Coronary artery (tissue), 2 donors: ENCODE measurements around the gene SORBS2.

Source experiments
- DNase-seq: peaks from one replicate; pipeline ENCODE4 v3.0.0-alpha.2; 2017; ENCODE audit warnings: low spot score
- H3K27ac ChIP-seq, 2 donors: fragments of 200-600 bp; sonication (generic); one replicate each; pipeline ENCODE4 v1.5.1; 2016 to 2019
- H3K4me3 ChIP-seq: fragments of 200-600 bp; sonication (generic); 2 replicates; pipeline ENCODE4 v1.5.1; 2016; ENCODE audit warnings: mild to moderate bottlenecking, moderate library complexity
- TF ChIP-seq, protein P1 (sequence below): fragments of 200-600 bp; sonication (generic); IDR thresholded peaks from one replicate; pipeline ENCODE4 v1.5.1; 2019; ENCODE audit warnings: antibody characterized with exemption

The SORBS2 gene

DNA sequence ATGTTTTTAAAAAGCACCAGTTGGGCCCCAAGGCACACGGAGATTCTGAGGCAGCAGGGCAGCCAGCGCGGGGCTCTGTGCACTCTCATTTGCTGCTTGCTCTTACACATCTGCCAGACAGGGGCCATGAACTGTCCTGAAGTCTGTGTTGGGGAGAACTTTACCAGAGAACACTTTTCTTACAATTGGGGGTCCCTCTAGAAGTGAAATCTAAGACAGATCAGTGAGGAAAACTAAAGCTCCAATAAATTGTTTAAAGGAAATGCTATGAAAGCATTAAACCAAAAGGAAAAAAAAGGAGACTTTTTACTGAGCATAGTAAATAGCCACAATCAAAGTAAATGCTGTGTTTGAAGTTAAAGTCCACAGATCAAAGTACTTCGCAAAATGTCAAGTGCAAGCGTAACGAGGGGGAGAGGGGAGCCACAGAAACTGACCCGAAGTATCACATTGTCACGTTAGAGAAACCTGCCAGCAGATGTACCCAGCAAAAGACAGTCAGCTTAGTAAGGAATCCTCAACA is 37.8 kb downstream of the SORBS2 start:
- TF ChIP-seq, protein P1, sequence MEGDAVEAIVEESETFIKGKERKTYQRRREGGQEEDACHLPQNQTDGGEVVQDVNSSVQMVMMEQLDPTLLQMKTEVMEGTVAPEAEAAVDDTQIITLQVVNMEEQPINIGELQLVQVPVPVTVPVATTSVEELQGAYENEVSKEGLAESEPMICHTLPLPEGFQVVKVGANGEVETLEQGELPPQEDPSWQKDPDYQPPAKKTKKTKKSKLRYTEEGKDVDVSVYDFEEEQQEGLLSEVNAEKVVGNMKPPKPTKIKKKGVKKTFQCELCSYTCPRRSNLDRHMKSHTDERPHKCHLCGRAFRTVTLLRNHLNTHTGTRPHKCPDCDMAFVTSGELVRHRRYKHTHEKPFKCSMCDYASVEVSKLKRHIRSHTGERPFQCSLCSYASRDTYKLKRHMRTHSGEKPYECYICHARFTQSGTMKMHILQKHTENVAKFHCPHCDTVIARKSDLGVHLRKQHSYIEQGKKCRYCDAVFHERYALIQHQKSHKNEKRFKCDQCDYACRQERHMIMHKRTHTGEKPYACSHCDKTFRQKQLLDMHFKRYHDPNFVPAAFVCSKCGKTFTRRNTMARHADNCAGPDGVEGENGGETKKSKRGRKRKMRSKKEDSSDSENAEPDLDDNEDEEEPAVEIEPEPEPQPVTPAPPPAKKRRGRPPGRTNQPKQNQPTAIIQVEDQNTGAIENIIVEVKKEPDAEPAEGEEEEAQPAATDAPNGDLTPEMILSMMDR = no peak
- no peak for DNase-seq
- peak overlapping the region; percentile 61 for H3K4me3 ChIP-seq
- peak overlapping the region; percentile 86 to 87 for H3K27ac ChIP-seq

DNA sequence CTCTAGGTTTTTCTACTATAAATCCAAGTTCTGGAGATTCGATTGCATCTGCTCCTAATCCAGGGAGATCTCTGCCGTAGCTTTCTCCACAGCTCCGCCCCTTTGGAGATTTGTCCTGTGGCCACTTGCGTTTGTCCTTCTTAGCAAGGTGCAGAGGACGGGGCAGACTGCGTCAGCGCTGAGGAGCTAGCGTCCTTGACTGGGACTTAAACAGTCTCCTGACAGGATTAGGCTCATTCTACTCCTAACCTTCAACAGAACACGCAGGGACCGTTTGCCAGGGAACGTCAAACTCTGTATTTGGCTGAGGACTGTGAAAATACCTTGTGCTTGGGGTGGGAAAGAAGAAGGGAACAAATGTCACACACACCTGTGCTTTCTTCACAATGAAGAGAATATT is 38.6 kb downstream of the SORBS2 start:
- peak overlapping the region; percentile 86 to 87 for H3K27ac ChIP-seq
- no peak for DNase-seq

DNA sequence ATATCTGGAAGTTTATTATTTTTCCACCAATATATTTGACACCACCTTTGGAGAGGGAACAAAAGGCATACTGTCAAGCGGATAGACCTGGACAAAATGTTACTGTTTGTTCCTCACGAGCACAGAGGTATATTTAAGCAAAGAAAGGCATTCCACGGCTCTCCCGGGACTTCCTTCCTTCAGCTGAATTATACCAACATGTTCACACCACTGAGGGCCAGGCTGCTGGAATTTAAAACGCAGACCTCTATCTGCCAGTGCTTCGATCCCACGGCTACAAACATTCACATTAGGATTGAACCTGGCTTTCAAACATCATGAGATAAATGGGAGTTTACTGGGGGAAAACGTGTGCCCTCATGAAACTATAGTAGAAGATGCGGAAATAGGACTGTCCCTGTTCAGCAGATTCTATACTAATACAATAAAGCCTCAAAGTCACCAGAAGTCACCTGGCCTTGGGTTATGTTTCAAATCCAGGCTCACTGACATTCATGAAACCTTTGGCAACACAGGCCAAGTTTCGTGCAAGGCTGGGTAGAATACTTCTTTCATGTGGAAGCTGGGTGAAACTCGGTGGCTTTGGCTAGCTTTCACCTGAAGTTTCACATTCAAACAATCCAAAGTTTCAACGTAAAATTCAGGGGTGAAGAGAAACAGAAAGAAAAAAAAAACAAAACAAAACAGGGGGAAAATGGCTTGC is 39.5 kb downstream of the SORBS2 start:
- H3K4me3 ChIP-seq = peak overlapping the region; percentile 61
- TF ChIP-seq, protein P1 = no peak
- peak overlapping the region; percentile 86 to 87 for H3K27ac ChIP-seq
- DNase-seq = no peak

More for the DNA sequence above, 38.6 kb downstream of the SORBS2 start:
- TF ChIP-seq, protein P1 = no peak
- peak overlapping the region; percentile 61 for H3K4me3 ChIP-seq

DNA sequence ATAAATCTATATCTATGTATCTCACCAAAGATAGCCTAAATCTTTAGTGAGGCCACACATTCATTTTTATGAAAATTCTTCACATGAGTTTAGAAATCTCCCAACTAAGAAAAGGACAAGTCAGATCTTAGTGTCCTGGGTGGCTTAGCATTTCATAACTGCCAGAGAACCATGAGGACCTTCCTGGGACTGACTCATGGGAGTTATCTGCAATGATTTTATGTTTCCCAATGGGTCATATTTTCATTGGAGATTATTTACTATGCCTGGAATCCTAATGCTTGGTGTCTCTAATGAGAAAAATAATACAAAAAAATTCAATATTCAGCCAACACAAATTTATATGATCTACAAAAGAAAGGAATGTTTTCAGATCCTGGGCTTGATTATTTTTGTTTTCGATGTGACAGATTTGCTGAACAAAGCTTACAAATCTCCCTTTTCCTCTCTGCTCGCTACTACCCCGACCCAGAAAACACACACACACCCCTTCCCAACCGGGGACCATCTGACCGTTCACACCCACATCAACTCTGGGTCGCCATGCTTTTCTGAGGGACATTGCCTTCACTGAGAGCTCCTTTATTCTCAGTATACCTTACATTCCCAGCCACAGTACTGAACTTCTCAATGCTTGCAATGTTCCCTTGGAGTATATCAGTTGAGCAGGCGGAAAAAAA is 40.1 kb downstream of the SORBS2 start:
- TF ChIP-seq, protein P1 = no peak
- no peak for DNase-seq
- peak overlapping the region; percentile 86 to 87 for H3K27ac ChIP-seq
- peak overlapping the region; percentile 61 for H3K4me3 ChIP-seq

DNA sequence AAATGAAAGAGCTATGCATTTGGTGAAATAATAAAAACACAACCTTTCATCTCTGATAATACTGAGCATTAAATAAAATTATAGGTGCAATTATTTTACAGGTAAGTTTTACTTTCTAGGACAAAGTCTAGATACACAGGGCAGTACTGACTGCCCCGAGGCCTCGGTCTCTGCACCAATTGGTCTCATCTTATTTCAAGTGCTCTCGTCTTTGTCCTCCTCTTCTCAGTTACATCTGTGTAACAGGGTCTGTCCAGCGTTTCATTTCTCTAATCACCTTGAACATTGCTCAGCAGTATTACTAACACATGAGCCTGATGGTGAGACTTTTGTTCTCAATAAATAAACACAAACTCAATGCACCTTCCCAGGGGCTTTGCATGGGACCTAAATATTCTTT is 44.5 kb downstream of the SORBS2 start:
- TF ChIP-seq, protein P1 = no peak
- H3K27ac ChIP-seq = no peak overlapping the region

DNA sequence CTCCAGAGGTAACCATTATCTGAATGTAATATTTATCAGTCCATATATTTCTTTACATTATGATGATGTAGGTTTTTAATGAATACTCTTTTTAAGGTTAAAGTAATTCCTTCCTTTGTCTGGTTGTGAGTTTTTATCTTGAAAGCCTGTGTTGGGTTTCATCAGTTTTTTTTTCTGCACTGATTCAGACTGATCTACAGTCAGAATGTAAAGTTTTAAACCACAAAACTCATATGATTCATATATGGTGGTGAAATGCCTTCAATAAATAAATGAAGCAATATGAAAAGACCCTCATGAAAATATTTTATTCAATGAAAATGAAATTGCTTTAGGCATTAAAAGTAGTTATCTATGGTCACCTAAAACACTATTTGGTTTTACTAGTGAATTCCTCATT is 47.1 kb downstream of the SORBS2 start:
- H3K27ac ChIP-seq = no peak overlapping the region
- TF ChIP-seq, protein P1 = no peak
- no peak overlapping the region for H3K4me3 ChIP-seq
- no peak for DNase-seq

More for the DNA sequence above, 44.5 kb downstream of the SORBS2 start:
- H3K4me3 ChIP-seq = no peak overlapping the region
- DNase-seq = no peak
